ENCODE results near the gene CARD16. TPM values are rescaled to one million over a fixed set of nuclear protein-coding genes. Genes with fewer than 3 reads are reported as not detected.

The CARD16 gene
- total RNA-seq, 1 donor from 2014 or later = 1.5 TPM

DNA sequence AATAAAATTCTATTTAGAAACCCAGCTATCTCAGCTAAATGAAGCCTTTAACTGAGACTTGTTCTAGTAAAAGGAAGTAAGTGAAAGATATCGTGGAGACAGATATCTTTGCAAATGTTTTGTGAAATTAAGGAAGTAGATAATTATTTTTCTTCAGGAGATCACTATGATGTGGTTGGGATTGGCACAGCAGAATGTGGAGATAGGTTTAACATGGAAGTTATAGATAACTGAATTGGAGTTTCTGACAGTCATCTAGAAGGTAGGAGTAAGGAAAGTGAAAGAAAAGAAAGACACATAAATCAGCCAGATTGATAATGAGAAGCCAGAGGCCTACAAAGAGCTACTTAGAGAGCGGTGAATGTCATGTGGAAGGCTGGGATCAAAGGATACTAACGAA lies 17.5 kb downstream of the CARD16 start:
- no peak overlapping the region for H3K27ac Mint-ChIP-seq (ENCODE audit: unreplicated experiment)
- no peaks in the 10 kb centered on the region for H3K9me3 Mint-ChIP-seq (ENCODE audit: unreplicated experiment)
- no peaks in the 10 kb centered on the region for H3K27me3 Mint-ChIP-seq (ENCODE audit: unreplicated experiment)
- TF ChIP-seq, protein P1, sequence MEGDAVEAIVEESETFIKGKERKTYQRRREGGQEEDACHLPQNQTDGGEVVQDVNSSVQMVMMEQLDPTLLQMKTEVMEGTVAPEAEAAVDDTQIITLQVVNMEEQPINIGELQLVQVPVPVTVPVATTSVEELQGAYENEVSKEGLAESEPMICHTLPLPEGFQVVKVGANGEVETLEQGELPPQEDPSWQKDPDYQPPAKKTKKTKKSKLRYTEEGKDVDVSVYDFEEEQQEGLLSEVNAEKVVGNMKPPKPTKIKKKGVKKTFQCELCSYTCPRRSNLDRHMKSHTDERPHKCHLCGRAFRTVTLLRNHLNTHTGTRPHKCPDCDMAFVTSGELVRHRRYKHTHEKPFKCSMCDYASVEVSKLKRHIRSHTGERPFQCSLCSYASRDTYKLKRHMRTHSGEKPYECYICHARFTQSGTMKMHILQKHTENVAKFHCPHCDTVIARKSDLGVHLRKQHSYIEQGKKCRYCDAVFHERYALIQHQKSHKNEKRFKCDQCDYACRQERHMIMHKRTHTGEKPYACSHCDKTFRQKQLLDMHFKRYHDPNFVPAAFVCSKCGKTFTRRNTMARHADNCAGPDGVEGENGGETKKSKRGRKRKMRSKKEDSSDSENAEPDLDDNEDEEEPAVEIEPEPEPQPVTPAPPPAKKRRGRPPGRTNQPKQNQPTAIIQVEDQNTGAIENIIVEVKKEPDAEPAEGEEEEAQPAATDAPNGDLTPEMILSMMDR (IDR thresholded peaks at IDR 0.05) = no peak
- H3K4me1 Mint-ChIP-seq (ENCODE audit: unreplicated experiment) = no peaks in the 10 kb centered on the region
- H3K4me3 Mint-ChIP-seq (ENCODE audit: unreplicated experiment) = no peak overlapping the region
- DNase-seq (ENCODE audit: extremely low spot score, unreplicated experiment) = no peak
- H3K36me3 Mint-ChIP-seq (ENCODE audit: unreplicated experiment) = no peaks in the 10 kb centered on the region

DNA sequence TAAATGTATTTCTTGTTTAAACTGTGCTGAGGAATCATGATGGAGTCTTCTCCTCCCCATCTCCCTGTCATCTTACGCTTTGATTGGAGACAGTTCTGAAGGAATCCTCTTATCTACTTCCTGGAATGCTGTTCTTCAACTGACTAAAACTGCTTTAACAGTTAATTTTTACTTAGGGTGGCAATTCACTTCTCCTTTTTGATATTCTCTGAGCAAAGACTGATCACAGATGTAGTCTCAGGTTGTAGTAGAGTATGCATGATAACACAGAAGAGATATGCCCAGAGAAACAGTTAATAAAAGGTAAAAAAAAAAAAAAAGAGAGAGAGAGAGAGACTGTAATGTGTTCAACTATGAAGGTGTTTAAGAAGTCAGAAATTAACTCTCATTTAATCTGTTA lies 20.7 kb downstream of the CARD16 start:
- no peak for DNase-seq (ENCODE audit: extremely low spot score, unreplicated experiment)
- TF ChIP-seq, protein P1 (IDR thresholded peaks at IDR 0.05) = no peak
- H3K4me3 Mint-ChIP-seq (ENCODE audit: unreplicated experiment) = no peak overlapping the region
- H3K36me3 Mint-ChIP-seq (ENCODE audit: unreplicated experiment) = no peaks in the 10 kb centered on the region
- no peak overlapping the region for H3K27ac Mint-ChIP-seq (ENCODE audit: unreplicated experiment)
- no peaks in the 10 kb centered on the region for H3K4me1 Mint-ChIP-seq (ENCODE audit: unreplicated experiment)
- no peaks in the 10 kb centered on the region for H3K9me3 Mint-ChIP-seq (ENCODE audit: unreplicated experiment)
- no peaks in the 10 kb centered on the region for H3K27me3 Mint-ChIP-seq (ENCODE audit: unreplicated experiment)

DNA sequence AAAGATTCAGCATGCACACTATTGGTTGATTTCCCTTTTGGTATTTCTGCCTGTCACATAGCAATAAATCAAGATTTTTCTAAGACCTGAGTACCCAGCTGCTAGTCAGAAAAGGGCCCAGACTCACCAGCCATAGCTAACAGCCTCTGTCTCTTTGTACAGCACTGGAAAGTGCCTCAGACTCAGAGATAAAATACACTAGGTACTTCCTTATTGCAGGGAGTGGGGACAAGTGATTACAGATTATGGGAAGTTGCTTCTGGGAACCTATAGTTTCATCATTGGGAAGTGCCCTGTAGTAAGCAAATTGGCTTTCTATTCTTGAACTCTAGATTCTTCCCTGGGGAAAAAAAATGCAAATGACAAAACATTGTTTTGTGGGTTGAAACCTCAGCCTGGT lies 22.1 kb downstream of the CARD16 start, which contains the start of gene CASP5:
Gene CASP5, minus strand, starts transcription at position 166 of the 400 bp plus-strand sequence. Its CDS starts 32 bp downstream, at position 134.
- H3K4me1 Mint-ChIP-seq (ENCODE audit: unreplicated experiment) = no peaks in the 10 kb centered on the region
- H3K27ac Mint-ChIP-seq (ENCODE audit: unreplicated experiment) = no peak within 1 kb of the TSS
- no peak within 1 kb of the TSS for H3K4me3 Mint-ChIP-seq (ENCODE audit: unreplicated experiment)
- no peaks in the 10 kb centered on the region for H3K27me3 Mint-ChIP-seq (ENCODE audit: unreplicated experiment)
- no peaks in the 10 kb centered on the region for H3K36me3 Mint-ChIP-seq (ENCODE audit: unreplicated experiment)
- TF ChIP-seq, protein P1 (IDR thresholded peaks at IDR 0.05) = no peak
- no peaks in the 10 kb centered on the region for H3K9me3 Mint-ChIP-seq (ENCODE audit: unreplicated experiment)
- no peak for DNase-seq (ENCODE audit: extremely low spot score, unreplicated experiment)

DNA sequence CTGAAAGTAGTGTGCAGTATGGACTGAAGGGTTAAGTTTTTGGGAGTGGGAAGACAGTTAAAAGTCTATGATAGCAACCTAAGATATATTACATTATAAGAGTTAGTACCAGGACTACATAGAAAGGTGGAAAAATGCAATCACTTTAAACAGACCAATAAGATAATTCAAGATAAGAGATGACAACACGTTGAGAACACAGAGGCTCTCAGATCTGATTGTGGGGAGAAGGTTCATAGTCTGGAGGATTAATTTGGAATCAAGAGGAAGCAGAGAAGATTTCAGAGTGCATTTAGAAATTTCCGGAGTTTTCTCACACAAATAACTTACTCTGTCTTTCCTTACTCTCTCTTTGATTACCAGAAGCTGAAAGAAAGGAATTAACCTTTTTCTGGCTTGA lies 22.6 kb downstream of the CARD16 start:
- Mint-ChIP-seq H3K27me3 (ENCODE audit: unreplicated experiment) (no peaks in the 10 kb centered on the region), H3K36me3 (ENCODE audit: unreplicated experiment) (no peaks in the 10 kb centered on the region), H3K4me1 (ENCODE audit: unreplicated experiment) (no peaks in the 10 kb centered on the region), H3K9me3 (ENCODE audit: unreplicated experiment) (no peaks in the 10 kb centered on the region), H3K4me3 (ENCODE audit: unreplicated experiment) (no peak overlapping the region), H3K27ac (ENCODE audit: unreplicated experiment) (no peak overlapping the region)
- DNase-seq (ENCODE audit: extremely low spot score, unreplicated experiment) = no peak
- TF ChIP-seq, protein P1 (IDR thresholded peaks at IDR 0.05) = no peak

DNA sequence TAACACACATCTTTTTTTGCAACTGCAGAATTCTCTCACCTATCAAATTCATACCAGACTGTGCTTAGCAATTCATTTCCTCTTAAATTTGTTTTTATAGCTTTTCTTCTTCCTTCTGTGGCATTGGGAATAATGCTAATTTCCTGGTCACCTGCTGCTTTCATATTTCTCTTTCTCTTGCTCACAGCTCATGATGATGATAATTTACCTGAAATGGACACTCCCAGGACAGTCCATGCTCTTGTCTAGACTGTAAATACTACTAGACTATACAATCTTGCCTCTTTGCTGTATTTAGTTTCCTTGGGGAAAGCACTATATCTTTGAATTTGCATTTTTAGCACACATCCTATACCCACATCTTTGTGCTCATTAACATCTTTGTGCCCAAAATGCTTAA lies 37.7 kb downstream of the CARD16 start:
- Mint-ChIP-seq H3K36me3 (ENCODE audit: unreplicated experiment) (no peaks in the 10 kb centered on the region), H3K9me3 (ENCODE audit: unreplicated experiment) (no peaks in the 10 kb centered on the region), H3K27me3 (ENCODE audit: unreplicated experiment) (no peaks in the 10 kb centered on the region), H3K4me3 (ENCODE audit: unreplicated experiment) (no peak overlapping the region), H3K27ac (ENCODE audit: unreplicated experiment) (no peak overlapping the region), H3K4me1 (ENCODE audit: unreplicated experiment) (no peaks in the 10 kb centered on the region)
- TF ChIP-seq, protein P1 (IDR thresholded peaks at IDR 0.05) = no peak
- no peak for DNase-seq (ENCODE audit: extremely low spot score, unreplicated experiment)
